ENCODE results near the gene KLC1.

- no peak for TF ChIP-seq CTCF (IDR thresholded peaks at IDR 0.05)
- TF ChIP-seq POLR2A (IDR thresholded peaks at IDR 0.05), result no peak
Observed at GRCh38 chr14:103716091-103716801, 87.2 kb downstream of the KLC1 start.

Measured in transverse colon (tissue), 3 donors.